GM21717 (cell line): ENCODE results near the gene CFAP70.

Experiments
- ATAC-seq: cut with Tn5 transposase; IDR thresholded peaks from one replicate; pipeline ENCODE4 v1.9.1; 2021; ENCODE audit warnings: mild to moderate bottlenecking, moderate library complexity; ENCODE audit not compliant: unreplicated experiment

Gene CFAP70

DNA sequence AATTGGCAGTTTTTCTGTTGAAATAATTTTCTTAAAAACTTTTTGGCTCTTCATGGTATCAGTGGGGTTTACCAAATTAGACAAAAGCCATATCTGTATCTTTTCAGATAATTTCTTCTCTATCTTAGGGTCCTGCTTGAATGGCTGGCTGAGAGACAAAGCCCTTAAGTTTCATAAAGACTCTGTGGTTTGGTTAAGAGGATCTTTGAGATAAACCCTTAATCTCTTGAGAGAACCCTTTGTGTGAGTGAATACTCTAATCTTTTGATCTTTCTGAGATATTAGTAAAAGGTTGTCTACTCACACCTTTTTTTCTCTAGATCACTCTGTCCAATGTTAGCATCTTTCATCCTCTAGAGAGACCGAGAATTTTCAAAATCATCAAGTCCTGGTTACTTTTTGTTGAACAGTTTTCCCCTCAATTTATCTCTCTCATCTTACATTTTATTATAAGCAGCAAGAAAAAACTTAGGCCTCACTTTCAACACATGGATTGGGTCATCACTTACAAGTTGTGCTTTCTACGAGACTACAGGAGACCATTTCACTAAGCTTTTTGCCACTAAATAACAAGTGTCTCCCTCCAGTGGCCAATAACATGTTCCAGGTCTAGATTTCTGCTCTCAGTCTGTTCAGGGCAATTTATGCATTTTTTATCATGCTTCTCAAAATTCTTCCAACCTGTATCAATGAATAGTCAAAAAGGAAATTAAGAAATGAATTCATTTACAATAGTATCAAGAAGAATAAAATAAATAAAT lies 140.1 kb downstream of the CFAP70 start:
- ATAC-seq = no peak

- ATAC-seq = no peak
Measured at GRCh38 chr10:73217628-73218027, 141.0 kb downstream of the CFAP70 start.

DNA sequence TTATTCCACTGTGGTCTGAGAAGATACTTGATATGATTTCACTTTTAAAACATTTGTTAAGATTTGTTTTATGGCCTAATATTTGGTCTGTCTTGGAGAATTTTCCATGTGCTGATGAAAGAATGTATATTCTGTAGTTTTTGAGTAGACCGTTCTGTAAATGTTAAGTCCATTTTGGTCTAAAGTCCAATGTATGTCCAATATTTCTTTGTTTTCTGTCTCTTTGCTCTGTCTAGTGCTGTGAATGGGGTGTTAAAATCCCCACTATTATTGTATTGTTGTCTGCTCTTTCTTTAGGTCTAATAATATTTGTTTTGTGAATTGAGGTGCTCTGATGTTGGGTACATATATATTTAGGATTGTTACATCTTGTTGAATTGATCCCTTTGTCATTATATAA lies 142.9 kb downstream of the CFAP70 start:
- ATAC-seq = no peak

DNA sequence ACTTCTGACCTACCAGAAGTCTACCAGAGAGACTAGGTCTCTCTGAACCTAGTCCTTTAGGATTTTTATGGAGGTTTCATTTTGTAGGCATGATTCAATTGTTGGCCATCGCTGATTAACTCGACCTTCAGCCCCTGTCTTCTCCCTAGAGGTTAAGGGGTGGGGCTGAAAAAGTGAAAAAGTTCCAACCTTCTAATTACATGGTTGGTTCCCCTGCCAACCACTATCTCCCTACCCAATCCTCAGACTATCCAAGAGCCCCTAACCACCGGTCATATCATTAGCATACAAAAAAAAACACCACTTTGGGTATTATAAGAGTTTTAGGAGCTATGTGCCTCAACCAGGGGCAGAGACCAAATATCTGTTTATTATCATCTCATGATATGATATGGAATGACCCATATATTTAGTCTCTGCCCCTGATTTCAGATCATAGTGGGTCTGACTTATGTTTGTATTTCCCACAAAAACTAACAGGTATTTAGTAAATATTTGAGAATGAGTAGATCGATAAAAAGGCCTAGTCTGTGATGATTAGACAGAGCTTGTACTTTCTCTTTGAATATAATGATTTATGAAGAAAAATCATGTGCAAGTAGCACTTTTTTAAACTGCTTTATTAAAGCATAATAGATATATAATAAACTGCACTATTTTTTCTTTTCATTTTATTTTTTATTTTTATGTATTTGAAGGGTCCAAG lies 147.4 kb downstream of the CFAP70 start:
- no peak for ATAC-seq

- ATAC-seq = no peak
Measured at GRCh38 chr10:73210395-73211105, 148.1 kb downstream of the CFAP70 start.

DNA sequence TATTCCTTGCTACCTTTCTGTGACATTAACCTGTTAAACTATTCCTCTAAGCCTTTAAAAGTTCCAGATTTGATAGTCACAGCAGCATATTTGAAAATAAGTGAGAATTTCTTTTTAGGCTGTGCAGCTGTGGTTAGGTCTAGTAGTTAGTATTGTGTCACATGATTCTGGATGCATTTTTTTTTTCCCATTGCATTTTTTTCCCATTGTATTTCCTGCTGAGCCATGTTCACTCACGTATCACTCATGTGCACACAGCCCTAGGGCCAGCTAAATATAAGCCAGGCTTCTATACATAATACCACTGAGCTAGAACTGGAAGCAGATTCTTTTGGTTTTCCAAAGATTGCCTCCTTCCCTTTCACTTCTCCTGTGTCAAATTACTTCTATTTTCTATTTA lies 149.0 kb downstream of the CFAP70 start:
- no peak for ATAC-seq

DNA sequence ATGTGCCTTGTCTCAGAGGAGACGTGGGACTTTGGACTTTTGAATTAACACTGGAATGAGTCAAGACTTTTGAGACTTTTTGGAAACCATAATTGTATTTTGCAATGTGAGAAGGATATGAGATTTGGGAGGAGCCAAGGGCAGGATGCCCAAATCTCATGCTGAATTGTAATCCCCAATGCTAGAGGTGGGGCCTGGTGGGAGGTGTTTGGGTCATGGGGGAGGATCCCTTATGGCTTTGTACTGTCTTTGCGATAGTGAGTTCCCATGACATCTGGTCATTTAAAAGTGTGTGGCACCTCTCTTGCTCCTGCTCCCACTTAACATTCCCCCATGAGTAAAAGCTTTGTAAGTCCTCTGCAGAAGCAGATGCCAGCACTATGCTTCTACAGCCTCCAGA lies 150.8 kb downstream of the CFAP70 start:
- no peak for ATAC-seq

DNA sequence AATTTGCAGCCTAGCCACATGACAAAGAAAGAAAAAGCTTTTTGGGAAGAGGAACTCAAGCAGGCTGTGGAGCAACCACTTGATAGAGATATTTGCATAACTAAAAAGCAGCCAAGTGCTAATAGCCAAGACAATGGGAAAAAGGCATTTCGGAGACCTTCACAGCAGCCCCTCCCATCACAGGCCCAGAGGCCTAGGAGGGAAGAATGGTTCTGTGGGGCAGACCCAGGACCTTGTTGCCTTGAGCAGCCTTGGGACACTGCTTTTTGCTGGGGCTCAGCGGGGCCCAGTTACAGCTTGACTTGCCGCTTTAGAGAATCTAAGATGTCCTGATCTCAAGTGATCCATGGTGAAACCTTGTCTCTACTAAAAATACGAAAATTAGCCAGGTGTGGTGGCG lies 152.3 kb downstream of the CFAP70 start:
- ATAC-seq = no peak

GRCh38 chr10:73205890-73206289 lies 152.8 kb downstream of the CFAP70 start:
- ATAC-seq = no peak

- ATAC-seq = no peak
Measured at GRCh38 chr10:73205081-73205480, 153.6 kb downstream of the CFAP70 start.
